Muscle of arm (tissue), 14 donors: ENCODE results near the gene EPS15. TPM values are rescaled to one million over a fixed set of nuclear protein-coding genes. Genes with fewer than 3 reads are reported as not detected.
A peak's percentile ranks its signal among the peaks of the same experiment; 100 is the strongest.
"Not testable (repeated sequence)": the region's sequence is repeated elsewhere in the genome, so short reads cannot be mapped to it uniquely, and the experiment has no call there.

ENCODE experiments used
- DNase-seq: peaks from one replicate; pipeline ENCODE4 v3.0.0-alpha.2; 2013
- long read RNA-seq, 11 donors: transcript quantifications; one replicate each; lab custom pipeline, GENCODE V29; 2026
- polyA plus RNA-seq, 12 donors: library from polyadenylated mRNA; unstranded; fragments of 120-200 nt; gene quantifications; one replicate each; pipeline ENCODE4 v1.2.1, GENCODE V29; 2013; ENCODE audit not compliant: insufficient read length in 12 of 12

The EPS15 gene
- polyA plus RNA-seq = 10 to 100 TPM in 11 of 12 donors, not detected in 1; 23.2 to 41.7 (median 37.5) TPM
- long read RNA-seq, donor 1, full-length matches to known transcripts = 2 of 204 reads
- long read RNA-seq, donor 1, partial matches to known transcripts = 202 of 204 reads
- long read RNA-seq, donor 1, other reads (novel, unspliced or antisense) = 0 of 204 reads
- long read RNA-seq, donor 2, full-length matches to known transcripts = 4 of 4 reads
- long read RNA-seq, donor 2, partial matches to known transcripts = 0 of 4 reads
- long read RNA-seq, donor 2, other reads (novel, unspliced or antisense) = 0 of 4 reads
- long read RNA-seq, donor 3 = 0 reads
- long read RNA-seq, donor 4 = 0 reads
- long read RNA-seq, donor 5, full-length matches to known transcripts = 2 of 43 reads
- long read RNA-seq, donor 5, partial matches to known transcripts = 41 of 43 reads
- long read RNA-seq, donor 5, other reads (novel, unspliced or antisense) = 0 of 43 reads
- long read RNA-seq, donor 6, full-length matches to known transcripts = 1 of 29 reads
- long read RNA-seq, donor 6, partial matches to known transcripts = 28 of 29 reads
- long read RNA-seq, donor 6, other reads (novel, unspliced or antisense) = 0 of 29 reads
- long read RNA-seq, donor 7 = 0 reads
- long read RNA-seq, donor 8, full-length matches to known transcripts = 1 of 1 reads
- long read RNA-seq, donor 8, partial matches to known transcripts = 0 of 1 reads
- long read RNA-seq, donor 8, other reads (novel, unspliced or antisense) = 0 of 1 reads
- long read RNA-seq, donor 9, partial matches to known transcripts = 30 of 31 reads
- long read RNA-seq, donor 9, other reads (novel, unspliced or antisense) = 0 of 31 reads
- long read RNA-seq, donor 10, full-length matches to known transcripts = 3 of 3 reads
- long read RNA-seq, donor 10, partial matches to known transcripts = 0 of 3 reads
- long read RNA-seq, donor 10, other reads (novel, unspliced or antisense) = 0 of 3 reads
- long read RNA-seq, donor 11 = 0 reads

- DNase-seq = peak; percentile 75
Measured at GRCh38 chr1:51519048-51519864, at the start of gene EPS15. EPS15 (minus strand) TSS chr1:51519266; CDS start chr1:51519231, 35 bp downstream.

DNA sequence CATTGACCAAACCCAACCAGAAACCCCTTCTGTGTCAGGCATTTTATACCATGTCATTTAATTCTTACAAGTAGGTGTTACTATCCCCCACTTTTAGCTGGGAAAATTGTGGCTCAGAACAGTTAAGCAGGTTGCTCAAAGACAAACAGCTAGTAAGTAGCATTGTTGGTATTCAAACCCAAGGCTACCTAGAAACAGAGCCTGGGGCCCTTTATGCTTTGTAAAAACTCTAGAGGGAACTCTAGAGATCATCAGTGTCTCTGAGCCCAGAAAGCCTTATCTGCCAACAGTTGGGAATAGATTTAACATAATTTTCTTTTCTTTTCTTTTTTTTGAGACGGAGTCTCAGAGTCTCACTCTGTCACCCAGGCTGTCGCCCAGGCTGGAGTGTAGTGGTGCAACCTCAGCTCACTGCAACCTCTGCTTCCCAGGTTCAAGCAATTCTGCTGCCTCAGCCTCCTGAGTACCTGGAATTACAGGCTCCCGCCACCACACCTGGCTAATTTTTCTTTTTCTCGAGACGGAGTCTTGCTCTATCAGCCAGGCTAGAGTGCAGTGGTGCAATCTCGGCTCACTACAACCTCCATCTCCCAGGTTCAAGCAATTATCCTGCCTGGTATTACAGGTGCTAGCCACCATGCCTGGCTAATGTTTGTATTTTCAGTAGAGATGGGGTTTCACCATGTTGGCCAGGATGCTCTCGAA is 49.3 kb upstream of the EPS15 start:
- no peak for DNase-seq

- DNase-seq = no peak
Measured at GRCh38 chr1:51567653-51568052, 48.6 kb upstream of the EPS15 start.

- no peak for DNase-seq
Measured at GRCh38 chr1:51566260-51566659, 47.2 kb upstream of the EPS15 start.

DNA sequence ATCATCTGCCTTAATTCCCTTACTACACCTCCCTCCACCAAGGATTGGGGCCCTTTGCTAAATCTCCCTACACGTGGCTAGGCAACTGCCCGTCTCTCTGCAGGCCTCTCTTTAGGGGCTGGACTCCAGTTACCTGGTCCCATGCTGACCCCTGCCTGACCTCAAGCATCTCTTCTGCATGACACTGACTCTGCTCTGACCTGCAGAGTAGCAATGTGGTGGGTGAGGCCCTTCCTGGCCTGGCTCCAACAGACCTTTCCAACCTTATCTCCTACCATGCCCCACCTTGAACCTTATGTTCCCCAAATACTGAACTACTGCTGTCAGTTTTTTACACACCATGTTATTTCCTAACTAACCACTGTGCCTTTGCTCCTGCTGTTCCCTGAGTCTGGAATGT is 45.9 kb upstream of the EPS15 start:
- DNase-seq = no peak

- no peak for DNase-seq
Measured at GRCh38 chr1:51564124-51564523, 45.1 kb upstream of the EPS15 start.

DNA sequence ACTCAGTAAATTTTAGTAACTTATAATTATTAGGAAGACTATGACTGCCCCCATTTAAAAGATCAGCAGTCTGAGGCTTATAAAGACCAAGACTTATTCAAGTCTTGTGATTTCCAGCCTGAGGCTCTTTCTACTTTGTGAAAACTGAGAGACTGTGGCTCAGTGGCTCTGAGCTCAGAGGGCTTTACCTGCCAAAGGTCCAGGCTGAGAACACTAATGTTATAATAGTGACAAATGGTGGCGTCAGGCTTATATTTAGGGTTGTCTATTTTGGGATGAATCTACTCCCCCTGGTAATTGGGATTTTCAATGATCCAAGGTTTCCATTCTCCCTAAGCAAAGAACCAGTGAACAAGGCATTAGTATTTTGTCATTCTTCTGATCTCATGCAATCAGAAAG is 42.6 kb upstream of the EPS15 start:
- DNase-seq = no peak

- DNase-seq = not testable (repeated sequence)
Measured at GRCh38 chr1:51560895-51561294, 41.8 kb upstream of the EPS15 start.

DNA sequence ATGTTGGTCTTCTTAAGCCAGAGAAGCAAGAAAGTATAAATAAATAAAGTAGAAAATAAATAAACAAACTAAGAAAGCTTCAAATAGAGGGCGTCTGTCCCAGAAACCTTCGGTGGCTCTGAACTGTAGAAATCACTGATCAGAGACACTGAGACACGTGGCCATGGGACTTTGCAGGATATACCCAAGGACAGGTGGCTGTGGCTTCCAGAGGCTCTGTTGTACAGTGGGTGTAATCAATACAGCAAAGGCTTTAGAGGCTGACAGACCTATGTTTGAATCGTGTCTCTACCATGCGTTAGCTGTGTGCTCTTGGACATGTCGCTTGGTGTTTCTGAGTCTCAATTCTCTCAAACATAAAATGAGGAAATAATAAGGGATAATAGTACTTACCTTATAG is 41.0 kb upstream of the EPS15 start:
- DNase-seq = no peak

DNA sequence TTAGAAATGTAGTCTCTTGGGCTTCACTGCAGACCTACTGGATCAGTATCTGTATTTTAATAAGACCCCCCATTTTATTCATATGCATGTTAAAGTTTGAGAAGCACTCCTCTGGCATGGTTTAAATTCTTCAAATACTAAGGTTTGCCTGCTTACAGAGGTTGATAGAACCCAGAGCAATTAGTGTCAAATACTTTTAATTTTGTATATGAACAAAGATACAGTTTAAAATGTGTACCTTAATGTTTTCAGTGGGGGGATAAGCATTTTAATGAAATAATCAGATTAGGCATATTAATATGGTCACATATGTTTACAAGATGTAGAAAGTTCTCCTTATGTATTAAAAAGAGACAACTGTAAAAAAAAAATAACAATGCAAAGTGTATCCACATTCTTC is 40.4 kb upstream of the EPS15 start:
- DNase-seq = no peak

DNA sequence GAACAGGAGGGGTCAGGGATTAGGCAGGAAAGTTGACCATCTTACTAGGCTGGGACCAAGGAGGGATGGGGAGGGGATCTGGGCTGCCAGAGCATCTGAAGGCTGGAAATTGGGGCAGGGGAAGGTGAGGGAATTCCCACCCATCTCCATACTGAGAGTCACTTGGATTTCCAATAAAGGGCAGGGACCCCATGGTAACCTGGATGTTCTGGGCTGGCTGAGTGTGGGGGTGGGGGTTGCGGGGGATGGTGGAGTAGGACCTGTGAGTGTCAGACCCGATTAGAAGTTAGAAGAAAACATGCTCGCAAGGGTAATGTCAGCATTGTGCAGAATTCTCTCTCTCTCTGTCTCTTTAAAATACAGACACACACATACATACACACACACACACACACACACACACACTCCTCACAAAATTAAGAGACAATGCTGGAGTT is 40.0 kb upstream of the EPS15 start:
- no peak for DNase-seq

DNA sequence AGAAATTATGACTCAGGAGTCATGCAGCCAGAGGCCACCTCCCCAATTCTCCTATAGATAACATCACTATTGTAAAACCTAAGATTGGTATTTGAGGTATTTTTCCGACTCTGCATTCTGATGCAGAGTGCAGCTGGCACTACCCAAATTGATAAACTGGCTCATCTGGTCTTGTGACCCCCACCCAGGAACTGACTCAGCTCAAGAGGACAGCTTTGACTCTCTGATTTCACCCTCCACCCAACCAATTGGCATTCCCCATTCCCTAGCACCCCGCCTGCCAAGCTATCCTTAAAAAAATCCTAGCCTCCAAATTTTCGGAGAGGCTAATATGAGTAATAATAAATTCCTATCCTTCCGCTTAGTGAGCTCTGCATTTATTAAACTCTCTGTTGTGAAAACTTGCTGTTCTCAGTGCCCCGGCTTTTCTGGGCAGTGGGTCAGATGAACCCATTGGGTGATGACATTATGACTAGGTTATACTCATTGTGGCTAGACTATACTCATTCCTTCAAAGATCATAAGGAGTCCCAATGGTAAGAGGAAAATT is 39.4 kb upstream of the EPS15 start:
- no peak for DNase-seq

GRCh38 chr1:51557168-51557567 is 38.1 kb upstream of the EPS15 start:
- DNase-seq = no peak

GRCh38 chr1:51555866-51556619 is 37.0 kb upstream of the EPS15 start:
- DNase-seq = no peak

DNA sequence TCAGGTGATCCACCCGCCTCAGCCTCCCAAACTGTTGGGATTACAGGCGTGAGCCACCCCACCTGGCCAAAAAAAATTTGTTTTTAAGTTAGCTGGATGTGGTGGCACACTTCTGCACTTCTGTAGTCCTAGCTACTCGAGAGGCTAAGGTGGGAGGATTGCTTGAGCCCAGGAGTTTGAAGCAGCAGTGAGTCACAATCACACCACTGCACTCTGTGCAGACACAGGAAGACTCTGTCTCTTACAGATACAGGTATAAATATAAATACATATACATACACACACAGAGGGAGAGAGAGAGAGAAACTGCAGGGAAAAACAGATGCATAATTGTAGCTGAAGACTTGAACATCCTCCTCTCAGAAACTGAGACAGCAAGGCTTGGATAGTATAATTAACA is 34.8 kb upstream of the EPS15 start:
- no peak for DNase-seq

- no peak for DNase-seq
Measured at GRCh38 chr1:51552929-51553807, 34.1 kb upstream of the EPS15 start.

GRCh38 chr1:51551848-51552296 is 32.8 kb upstream of the EPS15 start:
- no peak for DNase-seq

DNA sequence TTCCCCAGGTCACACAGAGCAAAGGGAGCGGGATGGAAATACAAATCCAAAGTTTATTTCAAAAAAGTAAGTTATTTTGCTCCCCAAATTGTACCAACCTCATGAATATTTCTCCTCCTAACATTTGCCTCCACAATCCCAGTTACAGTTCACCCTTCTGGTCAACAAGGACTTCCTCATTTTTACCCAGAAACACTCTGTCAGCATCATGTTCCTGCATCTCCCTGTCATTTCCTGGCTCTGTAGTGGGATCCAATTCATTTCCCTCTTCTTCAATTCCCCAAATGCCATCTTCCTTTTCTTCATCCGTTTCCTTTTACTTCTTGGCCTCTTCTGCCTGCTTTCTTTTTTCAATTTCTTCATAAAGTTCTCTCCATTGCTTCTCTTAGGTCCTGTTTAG is 32.0 kb upstream of the EPS15 start:
- no peak for DNase-seq

GRCh38 chr1:51549901-51550300 is 30.8 kb upstream of the EPS15 start:
- no peak for DNase-seq
